ENCODE data around the gene NCOA6.

The NCOA6 gene

GRCh38 chr20:34703424-34704176 is 121.9 kb downstream of the NCOA6 start:
- peak in 1 of 5 donors; percentile 13 for DNase-seq

DNA sequence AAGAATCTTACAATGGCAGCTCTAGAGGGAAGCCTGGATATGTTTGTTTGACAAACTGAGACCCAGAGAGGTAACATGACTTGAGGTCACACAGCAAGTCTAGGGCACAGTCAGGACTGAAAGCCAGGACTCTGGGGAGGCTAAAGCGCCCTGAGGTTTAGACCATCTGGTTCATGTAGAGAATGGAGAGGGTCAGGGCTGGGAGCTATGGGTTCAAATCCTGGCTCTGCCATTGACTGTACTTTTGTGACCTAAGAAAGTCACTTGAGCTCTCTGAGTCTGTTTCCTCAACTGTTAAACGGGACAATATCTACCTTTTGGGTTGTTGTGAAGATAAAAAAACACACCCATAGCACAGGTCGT is 122.4 kb downstream of the NCOA6 start:
- no peak for DNase-seq

DNA sequence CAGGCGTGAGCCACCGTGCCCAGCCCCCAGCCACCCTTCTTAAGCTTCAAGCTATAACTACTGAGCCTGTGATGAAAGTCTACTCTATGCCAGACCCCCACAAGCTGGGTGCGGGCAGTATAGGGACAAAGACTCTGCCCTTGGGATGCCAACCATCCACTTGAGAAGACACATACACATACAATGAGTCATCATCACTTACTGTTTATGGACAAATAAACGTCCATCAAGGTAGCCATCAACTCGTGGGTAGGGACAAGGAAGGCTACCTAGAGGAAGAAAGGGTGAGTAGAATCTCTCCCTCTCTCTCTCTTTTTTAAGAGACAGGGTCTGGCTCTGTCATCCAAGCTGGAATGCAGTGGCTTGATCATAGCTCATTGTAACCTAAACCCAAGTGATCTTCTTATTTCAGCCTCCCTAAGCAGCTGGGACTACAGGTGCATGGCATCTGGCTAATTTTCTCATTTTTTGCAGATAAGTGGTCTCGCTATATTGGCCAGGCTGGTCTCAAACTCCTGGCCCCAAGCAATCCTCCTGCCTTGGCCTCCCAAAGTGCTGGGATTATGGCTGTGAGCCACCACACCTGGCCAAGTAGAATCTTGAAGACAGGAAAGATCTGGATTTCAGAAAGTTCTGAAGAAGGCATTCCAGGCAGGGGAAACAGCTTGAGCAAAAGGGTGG is 123.9 kb downstream of the NCOA6 start:
- DNase-seq, result no peak

DNA sequence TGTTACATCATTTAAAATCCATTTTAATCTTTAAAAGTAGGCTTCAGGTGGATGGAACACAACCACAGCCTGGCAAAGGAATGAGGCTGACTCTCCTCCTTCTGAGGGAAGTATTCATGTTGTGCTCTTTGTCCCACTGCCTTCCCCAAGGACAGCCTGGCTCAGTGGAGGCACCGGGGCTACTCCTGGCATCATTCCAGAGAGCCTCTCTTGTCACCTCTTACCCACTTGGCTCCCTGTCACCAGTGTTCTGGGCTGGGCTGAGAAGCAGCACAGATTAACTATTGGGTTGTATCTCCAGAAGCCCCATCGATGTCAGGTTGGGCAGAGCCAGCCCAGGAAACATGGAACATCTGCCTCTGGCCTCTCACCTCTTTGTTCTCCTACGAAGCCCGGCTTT is 132.0 kb downstream of the NCOA6 start:
- DNase-seq, result no peak

DNA sequence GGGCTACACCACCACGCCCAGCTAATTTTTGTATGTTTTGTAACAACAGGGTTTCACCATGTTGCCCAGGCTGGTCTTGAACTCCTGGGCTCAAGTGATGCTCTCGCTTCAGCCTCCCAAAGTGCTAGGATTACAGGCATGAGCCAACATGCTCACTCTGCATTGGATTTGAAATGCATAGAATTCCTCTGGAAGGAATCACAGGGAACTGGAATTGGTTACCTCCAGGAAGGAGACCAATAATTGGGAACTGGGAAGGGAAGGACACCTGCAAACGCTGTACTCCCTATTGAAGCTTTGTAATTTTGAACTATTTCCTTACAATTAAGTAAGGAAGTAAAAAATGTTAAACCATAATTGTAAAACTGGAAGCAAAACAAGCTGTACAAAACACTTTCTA is 133.6 kb downstream of the NCOA6 start:
- DNase-seq, result no peak

DNA sequence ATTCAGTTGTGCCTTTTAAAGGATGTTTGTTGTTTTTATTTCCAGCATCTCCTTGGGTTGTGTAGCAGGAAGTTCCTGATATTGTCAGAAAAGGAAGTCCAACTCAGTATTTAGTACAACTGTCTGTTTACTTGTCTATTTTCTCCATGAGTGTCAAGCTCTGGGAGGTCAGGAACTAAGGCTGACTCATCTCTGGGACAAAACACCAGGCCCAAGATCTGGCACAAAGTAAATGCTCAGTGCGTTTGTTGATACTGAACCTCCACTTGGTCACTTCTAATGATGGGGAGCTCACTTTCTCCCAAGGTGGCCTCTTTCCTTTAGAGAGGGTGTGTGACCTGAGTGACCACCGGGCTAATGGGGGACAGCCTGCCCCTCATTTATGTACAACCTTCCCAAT is 136.0 kb downstream of the NCOA6 start:
- DNase-seq, result no peak

DNA sequence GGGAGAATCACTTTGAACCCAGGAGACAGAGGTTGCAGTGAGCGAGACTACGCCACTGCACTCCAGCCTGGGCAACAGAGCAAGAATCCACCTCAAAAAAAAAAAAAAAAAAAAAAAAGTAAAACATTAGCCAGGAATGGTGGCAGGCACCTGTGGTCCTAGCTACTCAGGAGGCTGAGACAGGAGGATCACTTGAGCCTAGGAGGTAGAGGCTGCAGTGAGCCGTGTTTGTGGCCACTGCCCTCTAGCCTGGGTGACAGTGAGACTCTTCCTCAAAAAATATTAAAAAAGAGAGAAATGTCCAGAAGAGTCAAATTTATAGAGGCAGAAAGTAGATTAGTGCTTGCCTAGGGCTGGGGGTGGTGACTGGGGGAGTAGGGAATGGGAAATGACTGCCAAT is 141.8 kb downstream of the NCOA6 start:
- DNase-seq, result no peak

DNA sequence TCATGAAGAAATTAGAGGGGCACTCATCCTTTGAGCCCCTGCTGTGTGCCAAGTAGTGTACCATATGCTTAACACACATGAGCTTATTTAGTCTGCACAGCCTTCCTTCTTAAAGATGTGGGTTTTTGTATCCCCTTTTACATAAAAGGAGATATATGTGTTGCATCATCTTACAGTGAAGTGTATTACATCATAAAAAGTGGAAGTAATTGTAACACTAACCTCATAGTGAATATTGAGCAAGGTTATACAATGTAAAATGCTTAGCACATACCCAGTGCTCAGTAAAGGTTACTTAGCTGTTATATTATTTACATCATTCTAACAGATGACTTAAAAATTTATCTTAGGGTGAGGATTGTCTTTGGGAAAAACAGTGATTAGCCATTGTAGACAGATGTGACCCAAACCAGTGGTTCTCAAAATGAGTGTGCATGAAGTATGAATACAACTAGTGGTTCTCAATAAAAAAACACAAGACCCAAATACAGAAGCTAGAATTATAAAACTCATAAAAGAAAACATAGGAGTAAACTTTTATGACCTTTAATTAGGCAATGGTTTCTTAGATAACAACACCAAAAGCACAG is 144.8 kb downstream of the NCOA6 start:
- DNase-seq, result peak in 1 of 5 donors; percentile 42

GRCh38 chr20:34676642-34677373 is 148.6 kb downstream of the NCOA6 start, which contains the start of gene PIGU:
PIGU (minus strand) TSS chr20:34677092; CDS start chr20:34677085, 7 bp downstream.
- peak; percentile 87 to 98 (median 93) for DNase-seq

DNA sequence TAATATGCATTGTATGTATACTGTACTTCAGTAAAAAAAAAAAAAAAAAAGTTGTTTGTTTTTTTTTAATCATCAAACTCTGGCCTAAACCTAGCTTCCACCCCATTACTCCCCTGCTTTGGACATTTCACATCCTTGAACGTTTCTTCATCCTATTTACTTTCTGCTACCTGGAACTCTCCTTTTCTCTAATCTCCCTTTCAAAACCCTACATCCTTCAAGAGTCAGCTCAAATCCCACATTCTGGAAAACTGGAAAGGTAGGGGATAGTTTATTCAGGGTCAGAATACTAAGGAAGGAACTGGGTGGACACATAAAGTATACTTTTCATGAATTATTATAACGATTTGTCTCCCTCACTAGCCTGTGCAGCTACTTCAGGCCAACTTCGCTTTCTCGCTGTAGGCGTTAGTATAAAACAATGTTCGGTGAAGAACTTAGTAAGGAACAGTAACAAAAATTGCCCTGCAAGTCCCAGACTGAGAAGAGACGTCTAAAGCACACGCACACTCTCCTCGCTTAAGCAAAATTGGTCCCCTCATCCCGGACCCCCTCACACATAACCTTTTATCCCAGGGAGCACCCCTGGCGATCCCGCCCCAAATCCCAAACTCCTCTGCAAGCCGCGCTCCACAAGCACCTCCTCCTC is 149.3 kb downstream of the NCOA6 start:
- DNase-seq, result no peak

GRCh38 chr20:34675561-34675960 is 149.9 kb downstream of the NCOA6 start:
- no peak for DNase-seq

GRCh38 chr20:34673412-34673811 is 152.0 kb downstream of the NCOA6 start:
- DNase-seq, result no peak

GRCh38 chr20:34669094-34669493 is 156.4 kb downstream of the NCOA6 start:
- DNase-seq, result no peak
